HG03442 (cell line): ENCODE measurements around the gene HOXA10.

Experiments
- ATAC-seq: cut with Tn5 transposase; IDR thresholded peaks from one replicate; pipeline ENCODE4 v1.9.1; 2021; ENCODE audit warnings: mild to moderate bottlenecking, moderate library complexity; ENCODE audit not compliant: unreplicated experiment

Gene HOXA10

GRCh38 chr7:27191833-27192545 is 17.9 kb upstream of the HOXA10 start:
- ATAC-seq: no peak

GRCh38 chr7:27191161-27191731 is 17.1 kb upstream of the HOXA10 start:
- no peak for ATAC-seq

DNA sequence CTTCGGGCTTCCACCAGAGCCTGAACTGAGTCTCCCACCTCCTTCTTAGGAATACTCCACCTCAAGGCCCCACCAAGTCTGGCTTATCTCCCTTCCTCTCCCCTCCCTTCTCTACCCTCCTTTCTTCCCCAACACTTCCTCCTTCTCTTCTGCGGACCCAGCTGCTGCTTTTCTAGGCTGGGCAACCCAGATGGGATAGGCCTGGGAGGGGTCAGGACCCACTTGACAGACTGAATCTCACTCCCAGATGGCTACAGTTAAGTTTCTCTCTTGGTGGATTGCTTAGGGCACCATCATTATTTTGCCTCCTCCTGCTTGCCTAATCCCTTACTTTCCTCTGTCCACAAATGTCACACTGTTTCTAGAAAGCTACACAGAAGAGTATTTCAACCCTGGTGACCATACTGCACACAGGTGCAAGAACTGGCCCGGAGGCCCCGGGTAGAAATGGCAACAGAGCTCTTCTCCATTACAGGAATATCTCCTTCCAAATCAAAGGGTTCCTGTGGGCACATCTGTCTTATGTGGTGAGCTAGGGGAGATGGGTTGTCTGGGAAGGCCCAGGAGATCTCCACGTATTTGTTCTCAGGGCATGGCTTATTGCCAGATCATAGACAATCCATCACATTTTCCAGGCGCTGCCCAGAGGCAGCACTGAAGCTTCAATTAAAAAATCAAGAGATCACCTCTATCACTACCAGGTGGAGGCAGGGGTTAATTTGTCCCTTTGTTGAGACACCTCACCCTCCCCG is 16.1 kb upstream of the HOXA10 start:
- ATAC-seq: no peak

DNA sequence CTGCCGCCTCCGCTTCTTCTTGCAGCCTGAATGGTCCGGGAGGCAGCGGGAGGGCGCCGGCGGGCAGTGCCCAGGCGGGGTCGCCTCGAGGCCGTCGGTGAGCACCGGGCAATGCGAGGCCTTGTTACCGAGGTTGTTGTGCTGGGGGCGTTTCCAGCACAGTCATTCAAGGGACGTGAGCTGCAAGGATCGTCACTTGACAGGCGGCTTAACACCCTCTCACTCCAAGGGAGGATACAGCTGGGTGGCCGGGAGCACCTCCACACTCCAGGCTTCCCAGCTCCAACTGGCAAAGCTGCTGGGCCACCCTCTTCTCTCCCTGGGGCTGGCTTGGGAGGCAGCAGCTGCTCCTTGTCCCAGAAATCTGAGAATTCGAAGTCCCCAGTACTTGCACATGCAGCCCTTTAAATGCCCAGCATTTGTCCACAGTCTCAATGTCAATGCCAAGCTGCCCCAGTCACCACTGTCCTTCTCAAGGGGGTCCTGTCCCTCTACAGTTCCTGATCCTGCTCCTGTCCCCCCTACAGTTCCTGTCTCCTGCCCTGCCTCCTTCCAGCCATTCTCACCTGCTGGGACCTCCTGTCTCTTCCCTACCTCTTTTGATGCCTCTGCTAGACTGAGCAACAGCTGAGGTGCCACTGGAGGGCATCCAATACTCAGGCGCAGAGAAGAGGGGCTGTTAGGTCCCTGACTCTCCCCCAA is 15.3 kb upstream of the HOXA10 start:
- no peak for ATAC-seq

GRCh38 chr7:27188386-27189294 is 14.5 kb upstream of the HOXA10 start:
- no peak for ATAC-seq

DNA sequence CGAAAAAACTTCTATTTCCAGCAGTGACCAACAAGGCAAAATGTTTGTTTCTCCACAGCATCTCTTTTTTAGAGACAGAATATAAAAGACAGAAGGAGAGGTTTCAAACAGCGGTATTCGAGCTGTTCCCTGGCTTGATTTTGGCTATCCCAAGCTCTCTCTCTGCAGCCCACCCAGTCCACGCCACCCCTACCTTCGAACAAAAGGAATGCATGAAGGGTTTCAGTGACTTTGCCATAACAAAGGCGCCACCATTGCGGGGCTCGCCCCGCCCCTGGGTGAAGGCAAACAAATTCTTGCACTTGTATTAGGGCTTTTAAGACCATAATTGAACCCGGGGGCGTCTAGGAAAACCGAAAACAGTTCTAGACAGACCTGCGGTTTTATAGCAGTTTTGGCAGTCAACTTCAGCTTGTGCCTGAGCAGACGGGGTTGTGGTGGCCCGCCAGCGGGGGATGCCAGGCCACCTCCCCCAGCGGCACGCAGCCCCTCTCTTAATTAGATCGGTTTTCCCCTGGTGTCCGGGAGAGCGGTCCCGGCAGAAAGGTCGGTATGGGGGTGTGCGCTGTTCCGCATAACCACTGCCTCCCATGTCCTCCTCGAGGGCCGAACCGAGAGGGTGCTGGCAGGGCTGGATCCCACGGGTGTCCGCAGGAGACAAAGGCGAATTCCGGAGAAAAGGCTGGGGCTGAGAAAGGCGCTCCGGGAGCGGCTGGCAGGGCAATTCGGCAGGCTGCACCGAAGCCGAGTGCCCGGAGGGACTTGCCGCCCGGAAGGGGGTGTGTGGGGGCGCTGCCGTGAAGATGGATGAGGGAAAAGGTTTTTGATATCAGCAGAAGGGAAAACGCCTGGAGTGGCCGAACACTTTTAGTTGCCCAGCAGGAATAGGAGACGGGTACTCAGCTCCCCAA is 13.6 kb upstream of the HOXA10 start:
- no peak for ATAC-seq

GRCh38 chr7:27186668-27187474 is 12.8 kb upstream of the HOXA10 start:
- no peak for ATAC-seq

- ATAC-seq: no peak
Measured at GRCh38 chr7:27185854-27186667, 11.9 kb upstream of the HOXA10 start.

DNA sequence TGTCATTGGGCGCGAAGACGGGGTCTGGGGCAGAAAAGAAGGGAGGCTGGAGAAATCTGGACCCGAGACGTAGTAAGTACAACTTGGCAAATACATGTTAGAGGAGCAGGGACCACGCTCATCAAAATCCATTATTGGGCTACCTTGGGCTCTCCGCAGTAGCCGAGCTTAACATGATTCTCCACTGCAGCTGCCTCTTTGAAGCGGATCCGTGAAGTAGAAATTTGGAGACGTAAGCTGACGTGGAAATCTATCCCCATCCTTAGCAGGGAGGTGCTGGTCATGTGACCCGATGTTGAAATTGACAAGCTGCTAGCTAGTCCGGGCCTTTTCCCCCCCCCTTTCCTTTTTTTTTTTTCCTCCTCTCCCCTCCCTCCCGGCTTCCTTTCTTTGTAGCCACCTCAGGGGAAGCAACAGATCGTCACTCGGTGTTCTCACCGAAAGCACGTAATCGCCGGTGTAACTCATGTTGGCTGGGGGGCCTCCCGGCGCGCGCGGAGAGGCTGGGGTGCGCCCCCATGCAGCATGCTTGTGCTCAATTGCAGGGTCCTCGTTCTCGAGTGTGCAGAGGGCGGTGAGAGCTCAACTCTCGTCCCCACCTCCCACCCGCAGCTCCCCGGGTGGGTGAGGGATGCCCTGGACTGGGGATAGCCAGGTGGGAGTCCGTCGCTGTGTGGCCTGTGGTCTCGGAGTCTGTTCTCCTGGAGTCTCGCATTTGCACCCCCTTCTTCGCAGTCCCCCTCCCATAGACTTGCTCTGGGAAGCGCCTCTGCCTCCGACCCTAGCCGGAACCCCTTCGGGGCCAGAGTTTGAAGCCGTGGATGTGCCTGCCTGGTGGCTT is 11.1 kb upstream of the HOXA10 start, which contains the start of gene HOXA11:
Gene HOXA11 (minus strand): TSS at position 220 of the 841 bp plus-strand sequence. CDS start 88 bp downstream, at position 132.
- no peak for ATAC-seq

- ATAC-seq: no peak
Measured at GRCh38 chr7:27184337-27185012, 10.4 kb upstream of the HOXA10 start.

- ATAC-seq: no peak
Measured at GRCh38 chr7:27183682-27184336, 9.7 kb upstream of the HOXA10 start.

GRCh38 chr7:27182861-27183681 is 9.0 kb upstream of the HOXA10 start:
- ATAC-seq: no peak

DNA sequence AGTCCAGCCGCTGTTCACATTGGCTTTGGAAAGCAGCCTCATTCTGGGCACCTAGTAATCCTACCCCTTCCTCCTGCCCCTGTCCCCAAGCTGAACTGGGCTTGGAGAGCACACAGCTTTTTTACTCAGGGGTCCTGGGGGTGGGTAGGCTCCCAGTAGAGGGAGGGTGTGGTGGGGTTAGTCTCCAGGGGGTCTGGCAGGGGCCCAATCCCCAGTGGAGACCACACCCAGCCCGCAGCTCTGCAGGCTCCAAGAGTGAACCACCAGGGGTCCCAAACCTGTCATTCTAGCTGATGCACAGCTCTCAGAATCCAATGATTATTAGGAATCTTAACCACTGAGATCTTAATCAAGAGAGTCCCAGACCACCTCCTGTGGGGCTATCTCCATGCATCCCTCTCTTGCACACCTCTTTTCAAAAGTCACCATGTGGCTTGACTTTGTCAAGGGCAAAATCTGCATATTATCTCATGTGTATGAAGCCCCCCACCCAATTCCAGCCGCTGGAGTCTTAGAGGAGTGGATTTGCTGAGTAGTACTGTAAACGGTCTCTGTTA is 8.2 kb upstream of the HOXA10 start:
- ATAC-seq: no peak

- no peak for ATAC-seq
Measured at GRCh38 chr7:27181795-27182275, 7.7 kb upstream of the HOXA10 start.
